Thyroid gland (tissue), 4 donors: ENCODE measurements around the gene TMEM79. TPM values are rescaled to one million over a fixed set of nuclear protein-coding genes. Genes with fewer than 3 reads are reported as not detected.

Experiments
- DNase-seq, 2 donors: peaks; one replicate each; pipeline ENCODE4 v3.0.0-alpha.2; 2019
- H3K27ac ChIP-seq, 3 donors: fragments of 200-600 bp; sonication (generic); 1 replicate in 2 of 3; 2 replicates in 1 of 3; pipeline ENCODE4 v1.5.1; 2016 to 2019; ENCODE audit warnings: mild to moderate bottlenecking in 1 of 3, moderate library complexity in 1 of 3
- H3K27me3 ChIP-seq: fragments of 200-600 bp; sonication (generic); one replicate; pipeline ENCODE4 v1.5.1; 2019
- H3K36me3 ChIP-seq, 2 donors: fragments of 200-600 bp; sonication (generic); one replicate each; pipeline ENCODE4 v1.5.1; 2016 to 2019
- H3K4me1 ChIP-seq, 2 donors: fragments of 200-600 bp; sonication (generic); one replicate each; pipeline ENCODE4 v1.5.1; 2017 to 2019
- H3K4me3 ChIP-seq, 3 donors: fragments of 200-600 bp; sonication (generic); replicated peaks in 1 of 3; 1 replicate in 2 of 3; 2 replicates in 1 of 3; pipeline ENCODE4 v1.5.1; 2016; ENCODE audit warnings: mild to moderate bottlenecking in 1 of 3
- H3K9me3 ChIP-seq: fragments of 200-600 bp; sonication (generic); one replicate; pipeline ENCODE4 v1.5.1; 2017
- POLR2A ChIP-seq, 2 donors: fragments of 450-650 bp; IDR thresholded peaks; one replicate each; pipeline ENCODE4 v1.6.1; 2017; ENCODE audit warnings: antibody characterized with exemption in 2 of 2, mild to moderate bottlenecking in 2 of 2, moderate library complexity in 1 of 2
- WGBS, 2 donors: methylation state at CpG; one replicate each; pipeline ENCODE4 v1.1.5; 2017; 5-methylcytosine and 5-hydroxymethylcytosine counted together
- intact Hi-C: fragments of 100-400 bp; cut with DNase I; formaldehyde crosslinking; loops from one replicate; pipeline ENCODE4 v1.15.1; 2023
- total RNA-seq, 4 donors: library from RNA; depleted of rRNA; stranded (reverse); fragments of >200 nt; gene quantifications; one replicate each; pipeline ENCODE4 v1.2.3, GENCODE V29; 2016
- TF ChIP-seq, protein P1 (sequence below), 6 experiments: fragments of 200-600 bp in 3 of 6; fragments of 450-650 bp in 3 of 6; sonication (generic) in 3 of 6; IDR thresholded peaks; one replicate each; pipeline ENCODE4 v1.5.1; 2016 to 2019; ENCODE audit warnings: antibody characterized with exemption in 6 of 6, mild to moderate bottlenecking in 2 of 6, inconsistent platforms in 1 of 6, moderate library complexity in 1 of 6

The TMEM79 gene, protein sequence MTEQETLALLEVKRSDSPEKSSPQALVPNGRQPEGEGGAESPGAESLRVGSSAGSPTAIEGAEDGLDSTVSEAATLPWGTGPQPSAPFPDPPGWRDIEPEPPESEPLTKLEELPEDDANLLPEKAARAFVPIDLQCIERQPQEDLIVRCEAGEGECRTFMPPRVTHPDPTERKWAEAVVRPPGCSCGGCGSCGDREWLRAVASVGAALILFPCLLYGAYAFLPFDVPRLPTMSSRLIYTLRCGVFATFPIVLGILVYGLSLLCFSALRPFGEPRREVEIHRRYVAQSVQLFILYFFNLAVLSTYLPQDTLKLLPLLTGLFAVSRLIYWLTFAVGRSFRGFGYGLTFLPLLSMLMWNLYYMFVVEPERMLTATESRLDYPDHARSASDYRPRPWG
- 1 to 10 TPM in 3 of 4 donors, under 1 TPM in 1; 0.96 to 2.2 (median 1.7) TPM for total RNA-seq

DNA sequence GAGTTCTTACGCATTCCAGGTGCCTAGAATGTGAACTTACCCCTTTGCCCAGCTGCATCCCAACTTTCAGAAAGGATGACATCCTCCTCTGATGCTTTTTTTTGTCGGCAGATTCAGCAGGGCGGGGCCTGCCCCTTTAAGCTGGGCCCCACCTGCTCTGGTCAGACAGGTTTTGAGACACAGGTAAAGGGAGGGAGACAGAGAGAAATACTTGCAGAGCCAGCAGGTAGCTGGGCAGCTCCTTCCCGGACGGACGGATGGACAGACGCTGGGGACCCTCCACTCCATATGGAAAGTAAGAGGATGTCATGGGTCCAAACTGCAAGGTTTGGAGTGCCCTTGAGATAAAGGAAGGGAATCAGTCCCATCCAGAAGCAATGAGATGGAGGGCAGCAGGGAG is at the start of gene TMEM79:
Gene TMEM79, plus strand, starts transcription at position 214 of the 400 bp plus-strand sequence. CDS start 902 bp downstream, outside the sequence.
- intact Hi-C loops, result no loop called here
- Histone ChIP-seq H3K4me3 (peak within 1 kb of the TSS; percentile 33 to 94 (median 54)), H3K9me3 (no peaks in the 10 kb centered on the region), H3K27ac (peak within 1 kb of the TSS in 2 of 3 donors; percentile 5 to 90), H3K27me3 (no peaks in the 10 kb centered on the region), H3K4me1 (peaks cover 16 to 21% of the 10 kb centered on the region in 2 donors), H3K36me3 (no peaks in the 10 kb centered on the region)
- no peak for TF ChIP-seq POLR2A (IDR thresholded peaks at IDR 0.05)
- TF ChIP-seq, protein P1, sequence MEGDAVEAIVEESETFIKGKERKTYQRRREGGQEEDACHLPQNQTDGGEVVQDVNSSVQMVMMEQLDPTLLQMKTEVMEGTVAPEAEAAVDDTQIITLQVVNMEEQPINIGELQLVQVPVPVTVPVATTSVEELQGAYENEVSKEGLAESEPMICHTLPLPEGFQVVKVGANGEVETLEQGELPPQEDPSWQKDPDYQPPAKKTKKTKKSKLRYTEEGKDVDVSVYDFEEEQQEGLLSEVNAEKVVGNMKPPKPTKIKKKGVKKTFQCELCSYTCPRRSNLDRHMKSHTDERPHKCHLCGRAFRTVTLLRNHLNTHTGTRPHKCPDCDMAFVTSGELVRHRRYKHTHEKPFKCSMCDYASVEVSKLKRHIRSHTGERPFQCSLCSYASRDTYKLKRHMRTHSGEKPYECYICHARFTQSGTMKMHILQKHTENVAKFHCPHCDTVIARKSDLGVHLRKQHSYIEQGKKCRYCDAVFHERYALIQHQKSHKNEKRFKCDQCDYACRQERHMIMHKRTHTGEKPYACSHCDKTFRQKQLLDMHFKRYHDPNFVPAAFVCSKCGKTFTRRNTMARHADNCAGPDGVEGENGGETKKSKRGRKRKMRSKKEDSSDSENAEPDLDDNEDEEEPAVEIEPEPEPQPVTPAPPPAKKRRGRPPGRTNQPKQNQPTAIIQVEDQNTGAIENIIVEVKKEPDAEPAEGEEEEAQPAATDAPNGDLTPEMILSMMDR (IDR thresholded peaks at IDR 0.05), result no peak
- no peak for DNase-seq
- 57 to 62% methylated on average over 7 of the region's 7 CpGs for WGBS, 2 donors

DNA sequence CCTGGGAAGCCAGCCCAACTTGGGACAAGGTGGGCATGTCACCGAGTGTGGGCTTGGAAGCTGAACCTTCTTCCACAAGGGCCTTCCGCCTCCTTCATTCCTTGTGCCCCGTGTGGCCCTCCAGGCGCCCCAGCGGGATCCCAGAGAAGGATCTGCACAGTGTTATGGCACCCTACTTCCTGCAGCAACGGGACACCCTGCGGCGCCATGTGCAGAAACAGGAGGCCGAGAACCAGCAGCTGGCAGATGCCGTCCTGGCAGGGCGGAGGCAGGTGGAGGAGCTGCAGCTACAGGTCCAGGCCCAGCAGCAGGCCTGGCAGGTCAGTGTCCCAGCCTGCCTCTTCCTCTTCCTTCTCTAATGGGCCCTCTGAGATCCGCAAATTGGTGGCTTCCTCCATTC is 48.0 kb upstream of the TMEM79 start:
- H3K27me3 ChIP-seq, result no peaks in the 10 kb centered on the region
- H3K4me3 ChIP-seq, result no peak overlapping the region
- no peaks in the 10 kb centered on the region for H3K9me3 ChIP-seq
- TF ChIP-seq, protein P1 (IDR thresholded peaks at IDR 0.05), result no peak
- no peak for TF ChIP-seq POLR2A (IDR thresholded peaks at IDR 0.05)
- H3K27ac ChIP-seq, result no peak overlapping the region
- H3K36me3 ChIP-seq, result peaks cover 36 to 48% of the 10 kb centered on the region in 2 donors
- no peaks in the 10 kb centered on the region for H3K4me1 ChIP-seq
- intact Hi-C loops, result no loop called here
- 97 to 99% methylated on average over 12 of the region's 12 CpGs for WGBS, 2 donors
- DNase-seq, result no peak

DNA sequence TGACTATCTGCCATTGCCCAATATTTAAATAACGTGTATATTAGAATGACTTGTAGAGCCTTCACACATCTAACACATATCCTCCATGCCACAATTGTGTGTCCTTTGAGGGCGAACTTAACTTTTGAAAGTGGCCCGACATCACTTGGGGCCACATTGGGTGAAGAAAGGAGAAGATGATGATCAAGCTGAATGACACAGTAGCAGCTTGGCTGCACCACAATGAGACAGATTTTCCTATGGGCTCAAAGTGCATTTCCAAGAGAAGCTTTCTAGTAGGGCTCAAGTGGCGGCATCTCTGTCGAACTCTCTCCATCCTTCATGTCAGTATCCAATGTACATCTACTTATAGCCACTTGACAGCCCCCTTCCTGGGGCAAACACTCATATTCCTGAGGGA is 45.9 kb upstream of the TMEM79 start:
- H3K27ac ChIP-seq, result no peak overlapping the region
- H3K4me1 ChIP-seq, result no peaks in the 10 kb centered on the region
- no peak for DNase-seq
- H3K36me3 ChIP-seq, result peaks cover 36 to 48% of the 10 kb centered on the region in 2 donors
- intact Hi-C loops, result no loop called here
- TF ChIP-seq, protein P1 (IDR thresholded peaks at IDR 0.05), result no peak
- no peak for TF ChIP-seq POLR2A (IDR thresholded peaks at IDR 0.05)
- no peaks in the 10 kb centered on the region for H3K9me3 ChIP-seq
- 93 to 96% methylated on average over 5 of the region's 5 CpGs for WGBS, 2 donors
- H3K27me3 ChIP-seq, result no peaks in the 10 kb centered on the region
- no peak overlapping the region for H3K4me3 ChIP-seq

DNA sequence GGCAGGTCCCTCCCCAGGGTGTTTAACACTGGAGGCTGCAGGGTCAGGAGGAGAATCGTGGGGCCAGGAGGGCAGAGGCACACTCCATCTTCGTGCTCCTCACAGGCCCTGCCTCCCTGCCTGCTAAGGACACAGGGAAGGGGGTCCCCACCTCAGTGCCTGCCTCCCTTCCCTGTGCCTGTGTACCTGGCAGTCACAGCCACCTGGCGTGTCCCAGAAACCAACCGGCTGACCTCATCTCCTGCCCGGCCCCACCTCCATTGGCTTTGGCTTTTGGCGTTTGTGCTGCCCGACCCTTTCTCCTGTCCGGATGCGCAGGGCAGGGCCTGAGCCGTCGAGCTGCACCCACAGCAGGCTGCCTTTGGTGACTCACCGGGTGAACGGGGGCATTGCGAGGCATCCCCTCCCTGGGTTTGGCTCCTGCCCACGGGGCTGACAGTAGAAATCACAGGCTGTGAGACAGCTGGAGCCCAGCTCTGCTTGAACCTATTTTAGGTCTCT is 42.8 kb upstream of the TMEM79 start:
- Histone ChIP-seq H3K27ac (no peak overlapping the region), H3K36me3 (peaks cover 28 to 33% of the 10 kb centered on the region in 2 donors)

More for the DNA sequence above, 42.8 kb upstream of the TMEM79 start:
- intact Hi-C loops, result no loop called here
- no peaks in the 10 kb centered on the region for H3K9me3 ChIP-seq
- DNase-seq, result no peak
- TF ChIP-seq, protein P1 (IDR thresholded peaks at IDR 0.05), result no peak
- no peak for TF ChIP-seq POLR2A (IDR thresholded peaks at IDR 0.05)
- H3K4me1 ChIP-seq, result peaks cover 5 to 11% of the 10 kb centered on the region in 2 donors
- no peaks in the 10 kb centered on the region for H3K27me3 ChIP-seq
- H3K4me3 ChIP-seq, result no peak overlapping the region
- WGBS, 2 donors, result 71 to 88% methylated on average over 14 of the region's 15 CpGs
